HuH-7 (cell line): ENCODE results near the gene STOM.
"Not testable (repeated sequence)": the region's sequence is repeated elsewhere in the genome, so short reads cannot be mapped to it uniquely, and the experiment has no call there.

Source experiments
- DNase-seq: peaks from one replicate; pipeline ENCODE4 v3.0.0; 2011; ENCODE audit warnings: low spot score

The STOM gene

GRCh38 chr9:121300283-121301119 lies 69.5 kb downstream of the STOM start:
- DNase-seq, result no peak

DNA sequence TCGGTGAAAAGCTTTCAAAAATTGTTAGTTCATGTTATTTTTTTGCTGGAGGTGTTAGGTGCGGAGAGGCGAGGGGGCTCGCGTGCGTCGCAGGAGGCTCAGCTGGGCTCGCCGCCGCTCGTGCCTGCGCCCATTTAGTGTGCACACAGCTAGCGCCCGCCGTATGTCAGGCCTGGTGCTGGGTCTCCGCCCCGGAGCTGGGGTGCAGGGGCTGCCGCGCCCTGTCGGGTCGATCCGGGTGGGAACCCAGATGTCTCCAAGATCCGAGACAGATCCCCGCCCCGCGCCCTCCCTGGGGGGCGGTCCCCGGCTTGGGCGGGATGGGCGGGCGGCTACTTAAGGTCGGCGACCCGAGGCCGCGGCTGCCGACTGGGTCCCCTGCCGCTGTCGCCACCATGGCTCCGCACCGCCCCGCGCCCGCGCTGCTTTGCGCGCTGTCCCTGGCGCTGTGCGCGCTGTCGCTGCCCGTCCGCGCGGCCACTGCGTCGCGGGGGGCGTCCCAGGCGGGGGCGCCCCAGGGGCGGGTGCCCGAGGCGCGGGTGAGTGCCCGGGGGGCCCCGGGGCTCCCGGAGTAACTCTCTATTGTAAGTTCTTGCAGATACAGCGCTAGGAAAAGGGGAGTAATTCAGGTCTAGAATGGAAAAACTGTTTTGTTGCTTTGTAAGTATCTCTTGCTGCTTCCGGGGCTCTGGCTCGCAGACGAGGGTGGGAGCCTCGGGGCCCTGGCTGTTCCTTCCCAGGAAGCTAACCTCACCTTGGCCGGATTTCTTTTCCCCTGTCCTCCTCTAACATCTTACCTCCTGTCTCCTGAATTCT lies 70.4 kb downstream of the STOM start:
- DNase-seq, result peak; percentile 84

DNA sequence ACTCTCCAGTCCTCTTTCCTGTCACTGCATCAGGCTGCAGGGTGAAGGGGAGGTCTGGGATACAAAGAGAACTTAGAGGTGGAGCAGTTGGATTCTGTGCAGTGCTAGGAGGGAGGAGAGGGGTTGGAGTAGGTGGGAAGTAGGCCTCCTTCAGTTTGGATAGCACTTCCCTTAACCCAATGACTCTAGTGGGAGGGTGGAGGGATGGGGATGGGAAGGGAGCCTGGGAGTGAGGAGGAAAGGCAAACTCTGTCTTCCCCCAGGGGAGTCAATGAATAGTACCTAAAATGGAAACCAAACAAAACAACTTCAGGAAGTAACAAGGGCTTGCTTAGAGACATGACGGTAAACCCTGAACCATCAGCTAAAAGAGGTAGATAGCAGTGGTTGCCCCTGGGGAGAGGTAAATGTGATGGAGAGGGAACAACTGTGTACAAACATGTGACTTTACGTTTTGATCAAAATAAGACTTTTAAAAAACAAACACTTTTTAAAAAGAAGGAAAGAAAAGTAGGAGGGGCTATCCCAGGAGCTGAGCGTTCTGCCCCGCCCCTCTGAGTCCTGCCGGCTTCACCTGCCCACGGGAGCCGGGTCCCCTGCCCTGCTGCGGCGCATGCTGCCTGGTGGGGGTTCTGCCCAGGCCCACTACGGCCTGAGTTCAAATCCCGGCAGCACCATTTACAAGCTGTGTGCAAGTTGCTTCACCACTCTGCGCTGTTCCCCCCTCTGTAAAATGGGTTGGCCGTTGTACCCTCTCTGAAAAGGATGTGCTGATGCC lies 71.2 kb downstream of the STOM start:
- DNase-seq, result peak; percentile 52

DNA sequence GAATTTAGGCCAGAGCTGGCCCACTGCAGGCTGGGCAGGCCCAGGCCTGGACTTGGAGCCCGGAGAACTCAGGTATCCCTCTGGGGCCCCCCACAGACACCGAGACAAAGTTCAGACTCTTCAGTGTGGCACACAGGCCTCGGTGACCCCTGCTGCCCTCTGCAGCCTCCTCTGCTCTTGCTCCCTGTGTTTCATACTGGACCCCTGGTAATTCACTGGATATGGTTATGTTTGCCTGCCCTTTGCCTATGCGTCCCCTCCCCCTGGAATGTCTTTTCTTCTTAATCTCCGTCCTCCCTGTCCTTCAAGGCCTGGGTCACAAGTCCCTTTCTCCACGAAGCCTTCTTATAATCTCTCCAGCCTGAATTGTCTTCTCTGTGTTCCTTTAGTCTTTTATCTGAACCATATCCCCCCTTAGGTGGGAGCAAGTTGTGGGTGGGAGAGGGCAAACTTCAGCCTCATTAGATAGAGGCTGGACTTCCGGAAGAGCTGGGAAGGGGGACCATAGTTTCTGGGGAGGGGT lies 72.0 kb downstream of the STOM start:
- DNase-seq, result no peak

- DNase-seq, result no peak
Observed at GRCh38 chr9:121297389-121297788, 72.7 kb downstream of the STOM start.

DNA sequence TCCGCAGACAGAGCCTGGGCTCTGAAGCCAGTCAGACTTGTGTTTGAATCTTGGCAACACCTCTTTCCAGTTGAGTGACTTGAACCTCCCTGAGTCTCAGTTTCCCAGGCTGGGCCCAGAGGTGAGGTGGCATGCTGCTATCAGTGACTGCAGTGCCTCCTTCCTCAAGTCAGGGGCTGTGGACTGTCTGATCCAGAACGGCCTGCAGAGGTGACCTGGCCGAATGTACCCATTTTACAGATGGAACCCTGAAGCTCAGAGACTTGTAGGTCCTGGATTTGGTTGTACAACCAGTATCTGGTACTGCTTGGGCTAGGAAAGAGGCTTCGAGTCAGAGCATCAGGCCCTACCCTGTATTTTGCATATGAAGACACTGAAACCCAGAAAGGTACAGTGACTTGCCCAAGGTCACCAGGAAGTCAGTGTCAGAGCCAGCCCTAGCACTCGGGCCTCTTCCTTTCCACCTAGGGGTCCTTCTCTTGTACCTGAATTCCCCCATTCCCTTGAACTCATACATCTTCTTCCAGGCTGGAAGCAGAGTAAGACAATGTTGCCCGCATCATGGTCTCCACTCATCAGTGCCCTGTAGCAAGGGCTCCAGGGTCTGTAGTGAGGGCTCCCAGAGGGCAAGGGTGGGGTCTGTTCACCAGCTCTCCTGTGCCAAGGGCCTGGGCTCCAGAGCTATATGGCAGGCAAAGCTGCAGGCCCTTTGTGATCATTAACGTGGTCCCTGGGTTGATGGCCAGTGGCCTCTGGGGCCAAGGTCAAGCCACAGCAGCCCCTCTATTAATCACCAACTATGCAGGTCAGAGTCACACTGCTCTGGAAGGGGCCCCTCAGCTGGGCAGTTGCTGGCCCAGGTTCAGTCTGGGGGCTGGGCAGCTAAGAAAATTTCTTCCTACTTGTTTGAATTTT lies 73.6 kb downstream of the STOM start:
- DNase-seq, result no peak

GRCh38 chr9:121295662-121296191 lies 74.3 kb downstream of the STOM start:
- no peak for DNase-seq

DNA sequence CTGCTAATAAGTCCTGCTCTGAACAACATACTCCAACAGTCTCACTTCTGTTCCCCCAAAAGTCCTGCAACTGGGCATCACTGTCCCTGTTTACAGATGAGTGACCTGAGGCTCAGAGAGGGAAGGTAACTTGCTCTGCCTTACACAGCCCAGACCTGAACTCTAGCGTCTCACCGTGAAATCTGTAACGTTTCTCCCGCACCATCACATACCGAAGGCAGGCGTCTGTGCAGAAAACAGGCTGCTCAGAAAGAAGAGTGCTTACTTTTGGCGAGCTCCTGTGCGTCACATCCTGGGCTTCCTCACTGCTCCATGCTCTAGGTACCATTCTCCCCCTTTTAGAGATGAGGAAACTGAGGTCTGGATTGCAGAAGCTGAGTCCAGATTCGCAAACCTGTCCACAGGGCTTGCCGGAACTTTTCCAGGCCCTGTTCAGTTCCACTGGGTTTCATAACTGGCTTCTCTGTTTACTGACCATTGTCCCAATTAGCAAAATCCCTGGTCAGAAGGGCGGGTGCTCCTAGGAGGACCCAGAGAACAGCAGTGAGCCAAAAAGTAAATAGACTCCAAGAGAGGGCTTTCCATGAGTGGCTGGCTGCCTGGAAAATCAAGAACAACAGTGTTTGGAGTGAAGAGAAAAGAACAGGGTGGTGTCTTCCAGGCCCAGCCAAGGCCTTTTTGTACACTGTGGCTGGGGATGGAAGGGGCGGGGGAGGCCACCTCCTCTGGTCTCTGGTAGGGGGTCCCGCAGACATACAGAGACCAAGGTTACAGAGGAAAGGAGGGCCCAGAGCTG lies 75.0 kb downstream of the STOM start:
- no peak for DNase-seq

DNA sequence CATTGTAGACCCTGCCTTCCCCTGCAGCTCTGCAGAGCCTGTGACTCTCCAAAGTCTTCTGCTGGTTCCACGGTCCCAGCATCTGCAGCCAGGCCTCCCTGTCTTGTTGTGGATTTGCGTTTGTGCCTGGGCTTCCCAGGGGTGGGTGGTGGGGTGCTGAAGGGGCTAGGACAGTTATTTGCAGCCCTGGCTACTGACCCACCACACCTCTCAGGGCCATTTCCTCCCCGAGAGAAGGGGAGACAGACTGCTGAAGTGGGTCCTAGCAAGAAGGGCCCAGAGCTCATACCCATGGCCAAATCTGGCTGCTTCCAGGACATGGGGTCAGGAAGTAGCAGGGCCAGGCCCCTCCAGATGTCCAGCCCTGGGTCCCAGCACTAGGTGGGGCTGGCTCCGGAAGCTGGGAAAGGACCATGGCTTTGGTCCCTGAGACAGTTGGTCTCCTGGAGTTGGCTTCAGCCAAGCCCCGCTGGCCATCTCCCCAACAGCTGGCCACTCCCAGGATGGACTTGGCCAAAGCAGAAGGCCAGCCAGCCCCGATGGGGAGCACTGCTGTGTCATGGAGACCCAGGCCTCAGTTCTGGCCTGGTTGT lies 75.8 kb downstream of the STOM start:
- no peak for DNase-seq

GRCh38 chr9:121292801-121293241 lies 77.2 kb downstream of the STOM start:
- DNase-seq, result no peak

GRCh38 chr9:121292051-121292450 lies 78.0 kb downstream of the STOM start:
- DNase-seq, result no peak

- not testable (repeated sequence) for DNase-seq
Observed at GRCh38 chr9:121291536-121291935, 78.5 kb downstream of the STOM start.

DNA sequence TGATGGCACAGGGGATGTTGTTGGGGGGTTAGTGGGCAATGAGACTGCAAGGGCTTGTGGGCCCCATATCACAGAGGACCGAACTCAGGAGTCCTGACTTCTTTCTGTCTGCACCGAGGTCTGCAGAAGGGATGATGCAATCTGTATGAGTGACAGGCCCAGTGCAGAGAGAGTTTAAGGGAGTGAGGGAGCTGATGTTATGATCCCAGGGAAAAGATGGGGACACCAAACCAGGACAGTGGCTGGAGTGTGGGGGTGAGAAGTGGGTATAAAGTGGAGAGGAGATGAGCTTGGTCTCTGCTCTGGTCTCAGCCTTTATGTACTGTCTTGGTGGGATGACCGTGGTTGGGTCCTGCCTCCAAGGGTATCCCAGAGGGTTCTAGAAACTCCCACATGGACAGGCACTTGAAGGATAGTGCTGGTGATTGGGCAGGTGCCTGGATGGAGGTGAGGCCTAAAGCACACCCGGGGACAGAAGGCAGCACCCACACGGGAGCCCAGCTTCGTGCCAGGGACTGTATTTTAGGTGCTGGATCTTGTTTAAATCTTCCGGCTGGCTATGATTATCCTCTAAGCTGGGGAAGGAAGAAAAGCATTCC lies 80.2 kb downstream of the STOM start:
- DNase-seq, result no peak

DNA sequence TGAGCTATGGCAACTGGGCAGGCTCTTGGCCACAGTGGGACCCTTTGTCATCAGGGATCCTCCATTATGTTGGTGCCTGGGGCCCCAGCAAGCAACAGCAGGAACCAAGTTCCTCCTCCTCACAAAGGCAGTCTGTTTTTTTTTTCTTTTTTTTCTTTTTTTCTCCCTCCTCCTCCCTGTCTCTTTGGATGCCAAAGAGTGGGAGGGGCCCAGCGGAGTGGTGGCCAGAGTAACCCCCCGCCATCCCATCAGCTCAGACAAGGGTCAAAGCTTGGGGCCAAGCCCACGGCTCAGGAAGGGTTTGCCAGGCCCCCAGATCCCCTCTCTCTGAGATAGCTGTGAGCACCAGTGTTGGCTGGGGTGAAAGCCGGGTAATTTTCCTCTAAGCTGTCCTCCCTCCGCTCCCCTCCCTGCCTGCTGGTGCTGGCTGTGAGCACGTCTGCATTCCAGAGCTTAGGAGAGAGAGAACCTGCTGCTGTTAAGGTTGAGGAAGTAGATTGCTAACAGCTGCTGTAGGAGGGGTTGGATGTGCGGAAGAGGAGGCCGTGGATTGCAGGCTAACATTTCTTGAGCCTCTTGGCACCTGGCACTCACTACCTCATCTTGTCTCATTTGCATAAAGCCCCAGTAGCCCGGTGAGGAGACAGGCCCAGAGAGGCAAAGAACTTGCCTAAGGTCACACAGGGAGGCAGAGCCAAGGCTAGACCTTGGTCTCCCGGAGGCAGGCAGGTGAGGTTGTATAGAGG lies 80.9 kb downstream of the STOM start:
- no peak for DNase-seq
